Measurements from ENCODE around the gene KLHL5. TPM values are rescaled to one million over a fixed set of nuclear protein-coding genes. Genes with fewer than 3 reads are reported as not detected.

KLHL5 gene
- total RNA-seq, 4 donors from 2014 or later: 15.4 to 52.0 (median 33.2) TPM

DNA sequence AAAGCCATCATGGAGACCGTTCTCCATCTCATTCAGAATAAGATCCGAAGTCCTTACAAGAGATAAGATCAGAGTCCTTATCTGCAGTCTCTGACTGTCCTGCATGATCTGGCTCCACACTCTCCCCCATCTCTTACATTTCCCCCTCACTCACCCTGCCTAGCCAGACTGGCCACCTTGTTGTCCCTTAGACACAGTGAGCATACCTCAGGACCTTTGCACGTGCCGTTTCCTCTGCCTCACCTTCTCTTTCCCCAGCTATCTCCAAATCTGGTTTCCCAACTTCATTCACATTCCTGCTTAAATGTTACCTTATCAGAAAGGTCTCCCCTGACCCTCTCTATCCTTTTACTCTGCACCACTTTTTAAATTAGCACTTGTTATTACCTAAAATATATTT is 44.0 kb downstream of the KLHL5 start:
- H3K9me3 ChIP-seq: no peaks in the 10 kb centered on the region

DNA sequence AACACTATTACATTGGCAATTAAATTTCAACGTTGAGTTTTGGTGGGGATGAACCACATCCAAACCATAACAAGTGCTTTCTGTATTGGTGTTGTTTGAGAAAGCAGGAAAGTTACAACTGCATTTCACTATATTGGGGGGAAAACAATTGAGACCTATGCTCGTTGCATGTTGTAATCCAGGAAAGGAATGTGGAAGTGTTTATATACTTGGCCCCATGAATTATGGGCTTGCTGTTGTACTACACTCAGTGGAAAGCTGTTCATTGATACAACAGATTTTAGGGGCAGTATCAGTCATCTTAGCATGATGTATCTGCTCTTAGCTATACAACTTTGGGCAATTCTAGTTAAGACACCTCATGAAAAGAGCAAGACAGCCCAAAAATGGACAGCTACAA is 52.4 kb downstream of the KLHL5 start:
- no peak for TF ChIP-seq POLR2A (IDR thresholded peaks at IDR 0.05)
- TF ChIP-seq, protein P1, sequence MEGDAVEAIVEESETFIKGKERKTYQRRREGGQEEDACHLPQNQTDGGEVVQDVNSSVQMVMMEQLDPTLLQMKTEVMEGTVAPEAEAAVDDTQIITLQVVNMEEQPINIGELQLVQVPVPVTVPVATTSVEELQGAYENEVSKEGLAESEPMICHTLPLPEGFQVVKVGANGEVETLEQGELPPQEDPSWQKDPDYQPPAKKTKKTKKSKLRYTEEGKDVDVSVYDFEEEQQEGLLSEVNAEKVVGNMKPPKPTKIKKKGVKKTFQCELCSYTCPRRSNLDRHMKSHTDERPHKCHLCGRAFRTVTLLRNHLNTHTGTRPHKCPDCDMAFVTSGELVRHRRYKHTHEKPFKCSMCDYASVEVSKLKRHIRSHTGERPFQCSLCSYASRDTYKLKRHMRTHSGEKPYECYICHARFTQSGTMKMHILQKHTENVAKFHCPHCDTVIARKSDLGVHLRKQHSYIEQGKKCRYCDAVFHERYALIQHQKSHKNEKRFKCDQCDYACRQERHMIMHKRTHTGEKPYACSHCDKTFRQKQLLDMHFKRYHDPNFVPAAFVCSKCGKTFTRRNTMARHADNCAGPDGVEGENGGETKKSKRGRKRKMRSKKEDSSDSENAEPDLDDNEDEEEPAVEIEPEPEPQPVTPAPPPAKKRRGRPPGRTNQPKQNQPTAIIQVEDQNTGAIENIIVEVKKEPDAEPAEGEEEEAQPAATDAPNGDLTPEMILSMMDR (IDR thresholded peaks at IDR 0.05): no peak
- intact Hi-C loops (cut with DNase I; ENCODE audit: low total_unique reads): no loop called here
- Histone ChIP-seq H3K27ac (no peak overlapping the region), H3K4me1 (no peaks in the 10 kb centered on the region), H3K4me3 (no peak overlapping the region), H3K27me3 (no peaks in the 10 kb centered on the region), H3K9me3 (no peaks in the 10 kb centered on the region), H3K36me3 (no peaks in the 10 kb centered on the region)
- DNase-seq: no peak

More for the DNA sequence above, 44.0 kb downstream of the KLHL5 start:
- no peak for DNase-seq
- Histone ChIP-seq H3K4me3 (no peak overlapping the region), H3K27ac (no peak overlapping the region), H3K4me1 (no peaks in the 10 kb centered on the region), H3K36me3 (no peaks in the 10 kb centered on the region), H3K27me3 (no peaks in the 10 kb centered on the region)
- intact Hi-C loops (cut with DNase I; ENCODE audit: low total_unique reads): no loop called here
- no peak for TF ChIP-seq POLR2A (IDR thresholded peaks at IDR 0.05)
- TF ChIP-seq, protein P1 (IDR thresholded peaks at IDR 0.05): no peak

DNA sequence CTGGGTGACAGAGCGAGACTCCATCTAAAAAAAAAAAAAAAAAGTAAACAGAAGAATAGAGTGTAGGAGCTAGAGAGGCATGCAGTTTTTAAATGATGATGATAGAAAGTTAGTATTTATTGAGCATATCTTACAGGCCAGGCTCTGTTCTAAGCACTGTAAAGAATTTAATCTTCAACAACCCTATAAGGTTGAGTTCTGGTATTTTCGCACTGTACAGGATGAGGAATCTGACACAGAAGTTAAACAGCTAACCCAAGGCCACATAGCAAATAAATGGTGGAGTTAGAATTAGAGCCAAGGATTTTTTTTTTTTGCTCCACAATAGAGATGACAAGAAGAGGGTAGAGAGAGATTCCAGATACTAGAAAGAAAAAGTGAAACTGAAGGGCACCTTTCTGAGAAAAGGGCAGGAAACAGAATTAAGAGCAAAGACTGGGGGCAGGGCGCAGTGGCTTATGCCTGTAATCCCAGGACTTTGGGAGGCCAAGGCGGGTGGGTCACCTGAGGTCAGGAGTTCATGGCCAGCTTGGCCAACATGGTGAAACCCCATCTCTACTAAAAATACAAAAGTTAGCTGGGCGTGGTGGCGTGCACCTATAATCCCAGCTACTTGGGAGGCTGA is 56.1 kb downstream of the KLHL5 start:
- TF ChIP-seq POLR2A (IDR thresholded peaks at IDR 0.05): no peak
- TF ChIP-seq, protein P1 (IDR thresholded peaks at IDR 0.05): no peak
- Histone ChIP-seq H3K27ac (no peak overlapping the region), H3K4me1 (no peaks in the 10 kb centered on the region), H3K27me3 (no peaks in the 10 kb centered on the region), H3K4me3 (no peak overlapping the region), H3K9me3 (no peaks in the 10 kb centered on the region), H3K36me3 (no peaks in the 10 kb centered on the region)
- no peak for DNase-seq
- intact Hi-C loops (cut with DNase I; ENCODE audit: low total_unique reads): no loop called here

DNA sequence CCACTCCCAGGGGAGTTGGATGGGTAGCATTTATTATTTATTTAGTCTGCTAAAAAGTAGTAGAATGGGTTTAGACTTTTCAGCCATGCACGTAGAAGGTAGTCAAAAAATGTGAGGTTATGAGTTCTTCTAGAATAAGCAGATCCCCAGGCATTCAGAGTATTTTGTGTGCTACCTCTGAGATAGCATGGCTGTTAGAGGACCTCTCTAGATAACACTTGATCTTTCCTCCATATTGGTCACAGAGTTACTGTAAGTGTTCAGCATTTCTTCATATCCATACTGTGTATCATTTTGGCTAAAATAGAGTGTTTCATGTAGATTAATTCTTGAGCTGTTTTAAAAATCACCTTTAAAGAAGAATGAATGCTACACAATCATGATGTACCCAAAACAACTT is 58.4 kb downstream of the KLHL5 start:
- Histone ChIP-seq H3K4me1 (no peaks in the 10 kb centered on the region), H3K9me3 (no peaks in the 10 kb centered on the region), H3K4me3 (no peak overlapping the region), H3K36me3 (no peaks in the 10 kb centered on the region), H3K27me3 (no peaks in the 10 kb centered on the region), H3K27ac (no peak overlapping the region)
- intact Hi-C loops (cut with DNase I; ENCODE audit: low total_unique reads): no loop called here
- DNase-seq: no peak
- TF ChIP-seq, protein P1 (IDR thresholded peaks at IDR 0.05): no peak
- TF ChIP-seq POLR2A (IDR thresholded peaks at IDR 0.05): no peak

DNA sequence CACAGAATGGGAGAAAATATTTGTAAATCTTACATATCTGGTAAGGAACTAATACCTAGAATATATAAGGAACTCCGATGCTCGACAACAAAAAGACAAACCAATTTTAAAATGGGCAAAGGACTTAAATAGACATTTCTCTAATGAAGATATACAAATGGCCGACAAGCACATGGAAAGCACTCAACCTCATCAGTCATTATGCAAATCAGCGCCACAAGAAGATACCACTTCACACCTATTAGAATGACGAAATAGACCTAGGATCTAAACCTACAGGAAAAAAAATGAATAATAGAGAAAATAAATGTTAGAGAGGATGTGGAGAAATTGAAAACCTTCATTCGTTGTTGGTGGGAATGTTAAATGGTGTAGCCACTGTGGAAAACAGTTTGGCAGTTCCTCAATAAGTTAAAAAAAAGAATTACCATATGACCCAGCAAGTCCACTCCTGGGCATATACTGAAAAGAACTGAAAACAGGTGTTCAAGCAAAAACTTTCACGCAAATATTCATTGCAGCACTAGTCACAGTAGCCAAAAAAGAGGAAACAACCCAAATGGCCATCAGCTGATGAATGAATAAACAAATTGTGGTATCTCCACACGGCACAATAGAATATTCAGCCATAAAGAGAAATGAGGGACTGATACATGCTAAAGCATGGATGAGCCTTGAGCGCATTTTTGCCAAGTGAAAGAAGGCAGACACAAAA is 63.0 kb downstream of the KLHL5 start:
- H3K27me3 ChIP-seq: no peaks in the 10 kb centered on the region
- intact Hi-C loops (cut with DNase I; ENCODE audit: low total_unique reads): no loop called here

More for the DNA sequence above, 63.0 kb downstream of the KLHL5 start:
- no peak for DNase-seq
- H3K4me3 ChIP-seq: no peak overlapping the region
- no peaks in the 10 kb centered on the region for H3K9me3 ChIP-seq
- H3K4me1 ChIP-seq: no peaks in the 10 kb centered on the region
- H3K27ac ChIP-seq: no peak overlapping the region
- TF ChIP-seq, protein P1 (IDR thresholded peaks at IDR 0.05): no peak
- TF ChIP-seq POLR2A (IDR thresholded peaks at IDR 0.05): no peak
- H3K36me3 ChIP-seq: no peaks in the 10 kb centered on the region

Measured in uterus (tissue), 4 donors.